ENCODE measurements around the gene ASTL. TPM values are rescaled to one million over a fixed set of nuclear protein-coding genes. Genes with fewer than 3 reads are reported as not detected.
"Not testable (repeated sequence)": the region's sequence is repeated elsewhere in the genome, so short reads cannot be mapped to it uniquely, and the experiment has no call there.

ASTL gene
- total and polyA plus RNA-seq, 4 donors, result not detected

DNA sequence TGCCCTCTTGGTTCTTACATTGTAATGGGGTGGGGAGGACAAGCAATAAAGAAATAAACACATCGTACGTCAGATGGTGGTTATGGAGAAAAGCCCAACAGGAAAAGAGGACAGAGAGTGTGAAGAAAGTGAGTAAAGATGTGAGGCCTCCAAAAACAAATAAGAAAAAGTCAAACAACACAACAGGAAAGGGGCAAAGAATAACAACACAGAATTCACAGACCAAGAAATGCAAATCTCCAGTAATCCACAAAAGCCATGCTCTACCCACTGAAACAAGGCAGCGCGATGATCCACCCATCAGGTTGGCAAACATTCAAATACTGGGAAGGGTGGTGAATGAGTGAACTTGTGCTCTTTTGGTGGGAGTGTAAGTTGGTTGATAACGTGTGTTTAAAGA is 23.6 kb upstream of the ASTL start:
- 64% methylated on average over 5 of the region's 5 CpGs for WGBS
- peak overlapping the region in 1 of 2 donors; percentile 13 for H3K9ac ChIP-seq (ENCODE audit: low read depth in 1 of 2, low read length in 2 of 2)
- no peak for DNase-seq (ENCODE audit: low spot score)

DNA sequence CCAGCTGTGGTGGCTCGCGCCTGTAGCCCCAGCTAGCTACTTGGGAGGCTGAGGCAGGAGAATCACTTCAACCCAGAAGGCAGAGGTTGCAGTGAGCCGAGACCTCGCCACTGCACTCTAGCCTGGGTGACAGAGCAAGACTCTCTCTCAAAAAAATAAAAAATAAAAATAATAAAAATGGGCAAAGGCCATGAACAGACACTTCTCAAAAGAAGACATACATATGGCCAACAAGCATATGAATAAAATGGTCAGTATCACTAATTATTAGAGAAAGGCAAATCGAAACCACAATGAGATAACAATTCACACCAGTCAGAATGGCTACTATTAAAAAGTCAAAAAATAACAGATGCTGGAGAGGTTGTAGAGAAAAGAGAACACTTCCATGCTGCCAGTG is 22.1 kb upstream of the ASTL start:
- 96% methylated on average over 5 of the region's 5 CpGs for WGBS
- not testable (repeated sequence) for H3K9ac ChIP-seq (ENCODE audit: low read depth in 1 of 2, low read length in 2 of 2); DNase-seq (ENCODE audit: low spot score); H3K27me3 ChIP-seq (ENCODE audit: control insufficient read depth in 4 of 4, insufficient read depth in 4 of 4, low read length in 3 of 4); H3K4me1 ChIP-seq (ENCODE audit: control insufficient read depth in 4 of 4, insufficient read depth in 4 of 4, low read length in 3 of 4); H3K9me3 ChIP-seq (ENCODE audit: control insufficient read depth in 4 of 4, low read length in 3 of 4); H3K27ac ChIP-seq (ENCODE audit: low read depth in 1 of 2, low read length in 2 of 2); H3K36me3 ChIP-seq (ENCODE audit: control insufficient read depth in 4 of 4, insufficient read depth in 3 of 4, low read depth in 1 of 4, low read length in 3 of 4); H3K4me3 ChIP-seq (ENCODE audit: low read depth in 1 of 3, low read length in 3 of 3)

More for the DNA sequence above, 23.6 kb upstream of the ASTL start:
- no peak for TF ChIP-seq RAD21 (IDR thresholded peaks at IDR 0.05)
- no peak for TF ChIP-seq YY1 (IDR thresholded peaks at IDR 0.05)
- TF ChIP-seq FOXA2 (IDR thresholded peaks at IDR 0.05), result no peak
- TF ChIP-seq GABPA (IDR thresholded peaks at IDR 0.05 in 1 of 2, conservative IDR thresholded peaks at IDR 0.05 in 1 of 2), result no peak
- TF ChIP-seq RXRA (IDR thresholded peaks at IDR 0.05), result no peak
- TF ChIP-seq, protein P1, sequence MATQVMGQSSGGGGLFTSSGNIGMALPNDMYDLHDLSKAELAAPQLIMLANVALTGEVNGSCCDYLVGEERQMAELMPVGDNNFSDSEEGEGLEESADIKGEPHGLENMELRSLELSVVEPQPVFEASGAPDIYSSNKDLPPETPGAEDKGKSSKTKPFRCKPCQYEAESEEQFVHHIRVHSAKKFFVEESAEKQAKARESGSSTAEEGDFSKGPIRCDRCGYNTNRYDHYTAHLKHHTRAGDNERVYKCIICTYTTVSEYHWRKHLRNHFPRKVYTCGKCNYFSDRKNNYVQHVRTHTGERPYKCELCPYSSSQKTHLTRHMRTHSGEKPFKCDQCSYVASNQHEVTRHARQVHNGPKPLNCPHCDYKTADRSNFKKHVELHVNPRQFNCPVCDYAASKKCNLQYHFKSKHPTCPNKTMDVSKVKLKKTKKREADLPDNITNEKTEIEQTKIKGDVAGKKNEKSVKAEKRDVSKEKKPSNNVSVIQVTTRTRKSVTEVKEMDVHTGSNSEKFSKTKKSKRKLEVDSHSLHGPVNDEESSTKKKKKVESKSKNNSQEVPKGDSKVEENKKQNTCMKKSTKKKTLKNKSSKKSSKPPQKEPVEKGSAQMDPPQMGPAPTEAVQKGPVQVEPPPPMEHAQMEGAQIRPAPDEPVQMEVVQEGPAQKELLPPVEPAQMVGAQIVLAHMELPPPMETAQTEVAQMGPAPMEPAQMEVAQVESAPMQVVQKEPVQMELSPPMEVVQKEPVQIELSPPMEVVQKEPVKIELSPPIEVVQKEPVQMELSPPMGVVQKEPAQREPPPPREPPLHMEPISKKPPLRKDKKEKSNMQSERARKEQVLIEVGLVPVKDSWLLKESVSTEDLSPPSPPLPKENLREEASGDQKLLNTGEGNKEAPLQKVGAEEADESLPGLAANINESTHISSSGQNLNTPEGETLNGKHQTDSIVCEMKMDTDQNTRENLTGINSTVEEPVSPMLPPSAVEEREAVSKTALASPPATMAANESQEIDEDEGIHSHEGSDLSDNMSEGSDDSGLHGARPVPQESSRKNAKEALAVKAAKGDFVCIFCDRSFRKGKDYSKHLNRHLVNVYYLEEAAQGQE (IDR thresholded peaks at IDR 0.05), result no peak
- no peak for TF ChIP-seq NR2F2 (IDR thresholded peaks at IDR 0.05)
- TF ChIP-seq, protein P2, sequence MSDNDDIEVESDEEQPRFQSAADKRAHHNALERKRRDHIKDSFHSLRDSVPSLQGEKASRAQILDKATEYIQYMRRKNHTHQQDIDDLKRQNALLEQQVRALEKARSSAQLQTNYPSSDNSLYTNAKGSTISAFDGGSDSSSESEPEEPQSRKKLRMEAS (IDR thresholded peaks at IDR 0.05), result no peak
- TF ChIP-seq EGR1 (IDR thresholded peaks at IDR 0.05; ENCODE audit: low read depth in 2 of 2), result no peak
- no peak for TF ChIP-seq TAF1 (conservative IDR thresholded peaks at IDR 0.05)
- no peak overlapping the region for H3K27ac ChIP-seq (ENCODE audit: low read depth in 1 of 2, low read length in 2 of 2)
- H3K36me3 ChIP-seq (ENCODE audit: control insufficient read depth in 4 of 4, insufficient read depth in 3 of 4, low read depth in 1 of 4, low read length in 3 of 4), result no peaks in the 10 kb centered on the region
- no peaks in the 10 kb centered on the region for H3K27me3 ChIP-seq (ENCODE audit: control insufficient read depth in 4 of 4, insufficient read depth in 4 of 4, low read length in 3 of 4)
- H3K9me3 ChIP-seq (ENCODE audit: control insufficient read depth in 4 of 4, low read length in 3 of 4), result peaks cover 0 to 1% (median 0%) of the 10 kb centered on the region in 4 donors
- H3K4me1 ChIP-seq (ENCODE audit: control insufficient read depth in 4 of 4, insufficient read depth in 4 of 4, low read length in 3 of 4), result no peaks in the 10 kb centered on the region
- no peak overlapping the region for H3K4me3 ChIP-seq (ENCODE audit: low read depth in 1 of 3, low read length in 3 of 3)

DNA sequence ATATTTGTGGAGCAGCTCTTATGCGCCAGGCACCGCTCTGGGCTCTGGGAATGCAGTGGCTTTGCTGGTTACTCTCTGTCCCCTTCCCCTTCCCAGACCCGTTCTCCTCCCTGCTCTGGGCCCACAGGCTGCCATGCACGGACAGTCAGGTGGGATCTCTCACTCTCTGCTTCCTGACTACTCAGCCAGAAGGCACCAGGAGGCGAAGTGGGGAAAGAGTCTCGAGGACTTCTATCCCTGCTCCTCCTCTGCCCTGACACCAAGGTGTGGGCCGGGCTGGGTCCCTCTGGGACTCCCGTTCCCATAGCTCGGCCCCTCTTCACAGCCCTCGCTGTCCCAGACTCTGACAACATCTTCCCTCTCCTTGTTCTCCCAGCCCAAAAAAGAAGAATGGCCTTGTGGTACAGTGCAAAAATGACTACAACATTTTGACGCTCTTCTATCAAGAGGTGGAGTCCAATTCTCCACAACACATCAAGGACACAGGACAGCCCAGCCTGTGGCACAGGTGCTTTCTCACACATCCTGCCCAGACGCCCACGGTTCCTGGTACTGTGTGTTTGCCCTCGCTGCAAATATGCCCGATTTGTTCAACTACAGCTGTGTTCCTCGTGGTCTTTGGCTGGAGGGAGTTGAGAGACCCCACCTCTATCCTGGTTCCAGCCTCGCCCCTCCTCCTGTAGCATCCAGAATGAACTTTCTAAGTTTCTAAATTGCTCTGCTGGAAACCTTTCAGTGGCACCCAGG is 21.0 kb upstream of the ASTL start:
- Histone ChIP-seq H3K4me1 (ENCODE audit: control insufficient read depth in 4 of 4, insufficient read depth in 4 of 4, low read length in 3 of 4) (no peaks in the 10 kb centered on the region), H3K36me3 (ENCODE audit: control insufficient read depth in 4 of 4, insufficient read depth in 3 of 4, low read depth in 1 of 4, low read length in 3 of 4) (no peaks in the 10 kb centered on the region), H3K27me3 (ENCODE audit: control insufficient read depth in 4 of 4, insufficient read depth in 4 of 4, low read length in 3 of 4) (no peaks in the 10 kb centered on the region), H3K9me3 (ENCODE audit: control insufficient read depth in 4 of 4, low read length in 3 of 4) (peaks cover 0 to 1% (median 0%) of the 10 kb centered on the region in 4 donors), H3K9ac (ENCODE audit: low read depth in 1 of 2, low read length in 2 of 2) (no peak overlapping the region), H3K27ac (ENCODE audit: low read depth in 1 of 2, low read length in 2 of 2) (no peak overlapping the region), H3K4me3 (ENCODE audit: low read depth in 1 of 3, low read length in 3 of 3) (no peak overlapping the region)
- no peak for TF ChIP-seq FOXA2 (IDR thresholded peaks at IDR 0.05)
- TF ChIP-seq, protein P3, sequence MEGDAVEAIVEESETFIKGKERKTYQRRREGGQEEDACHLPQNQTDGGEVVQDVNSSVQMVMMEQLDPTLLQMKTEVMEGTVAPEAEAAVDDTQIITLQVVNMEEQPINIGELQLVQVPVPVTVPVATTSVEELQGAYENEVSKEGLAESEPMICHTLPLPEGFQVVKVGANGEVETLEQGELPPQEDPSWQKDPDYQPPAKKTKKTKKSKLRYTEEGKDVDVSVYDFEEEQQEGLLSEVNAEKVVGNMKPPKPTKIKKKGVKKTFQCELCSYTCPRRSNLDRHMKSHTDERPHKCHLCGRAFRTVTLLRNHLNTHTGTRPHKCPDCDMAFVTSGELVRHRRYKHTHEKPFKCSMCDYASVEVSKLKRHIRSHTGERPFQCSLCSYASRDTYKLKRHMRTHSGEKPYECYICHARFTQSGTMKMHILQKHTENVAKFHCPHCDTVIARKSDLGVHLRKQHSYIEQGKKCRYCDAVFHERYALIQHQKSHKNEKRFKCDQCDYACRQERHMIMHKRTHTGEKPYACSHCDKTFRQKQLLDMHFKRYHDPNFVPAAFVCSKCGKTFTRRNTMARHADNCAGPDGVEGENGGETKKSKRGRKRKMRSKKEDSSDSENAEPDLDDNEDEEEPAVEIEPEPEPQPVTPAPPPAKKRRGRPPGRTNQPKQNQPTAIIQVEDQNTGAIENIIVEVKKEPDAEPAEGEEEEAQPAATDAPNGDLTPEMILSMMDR (IDR thresholded peaks at IDR 0.05; ENCODE audit: low read depth, low read length, missing input control), result no peak
- no peak for TF ChIP-seq HNF4G (IDR thresholded peaks at IDR 0.05)
- TF ChIP-seq, protein P1 (IDR thresholded peaks at IDR 0.05), result no peak
- no peak for TF ChIP-seq JUND (IDR thresholded peaks at IDR 0.05)
- TF ChIP-seq, protein P4, sequence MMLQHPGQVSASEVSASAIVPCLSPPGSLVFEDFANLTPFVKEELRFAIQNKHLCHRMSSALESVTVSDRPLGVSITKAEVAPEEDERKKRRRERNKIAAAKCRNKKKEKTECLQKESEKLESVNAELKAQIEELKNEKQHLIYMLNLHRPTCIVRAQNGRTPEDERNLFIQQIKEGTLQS (IDR thresholded peaks at IDR 0.05), result no peak
- no peak for DNase-seq (ENCODE audit: low spot score)
- WGBS, result 85% methylated on average over 17 of the region's 17 CpGs

Measured in liver (tissue), 9 donors.